K562 (cell line): ENCODE data around the gene ZNF699. TPM values are rescaled to one million over a fixed set of nuclear protein-coding genes. Genes with fewer than 3 reads are reported as not detected.

Source experiments
- ATAC-seq: fragments of 200-7000 bp; cut with Tn5 transposase; 3 replicates; pipeline ENCODE4 v1.9.1; 2020; ENCODE audit warnings: moderate library complexity
- BruUV-seq: library from RNA; stranded (reverse); fragments of 400-500 nt; replicated peaks from 2 replicates; lab custom pipeline; 2021; lab: Mats Ljungman, UMichigan
- CTCF ChIA-PET: fragments of 300-600 bp; formaldehyde crosslinking; extraction: SDS; loops from one replicate; lab custom pipeline; 2021; ENCODE audit warnings: low intra/inter-chr PET ratio; lab: Yijun Ruan, JAX
- POLR2A ChIA-PET: fragments of 300-600, 350-650 bp; sonication (Branson Sonifier 250); formaldehyde crosslinking; extraction: SDS; loops from one replicate; lab custom pipeline; 2021; ENCODE audit warnings: antibody characterized with exemption, inconsistent platforms; lab: Yijun Ruan, JAX
- DNase-seq, 4 experiments: peaks; one replicate each; pipeline versions ENCODE4 v3.0.0 to v3.0.0-alpha.2; 2011 to 2018; ENCODE audit warnings: low spot score in 3 of 4, mixed read lengths in 3 of 4; ENCODE audit errors: extremely low read depth in 1 of 4
- FAIRE-seq: peaks from 2 replicates; lab custom pipeline; 2011; peaks lifted over from hg19 to GRCh38; lab: Jason Lieb, UNC
- H2AFZ ChIP-seq: 2 replicates; pipeline ENCODE4 v1.6.0; 2011; ENCODE audit warnings: low read depth, low read length, control low read depth, inconsistent platforms
- H3K27ac ChIP-seq: fragments of 200-600 bp; 3 replicates; pipeline ENCODE4 v1.8.0; 2011; ENCODE audit warnings: low read depth, mild to moderate bottlenecking, control low read depth, inconsistent platforms, low read length, moderate library complexity, mixed read lengths; ENCODE audit errors: extremely low read depth
- H3K27me3 ChIP-seq, 2 experiments: fragments of 300-600 bp in 1 of 2; 2 replicates in 1 of 2; 3 replicates in 1 of 2; pipeline versions ENCODE4 v1.6.0 to v1.8.0; 2011; ENCODE audit warnings: inconsistent platforms in 2 of 2, low read length in 2 of 2, mild to moderate bottlenecking in 1 of 2, mixed read lengths in 1 of 2, moderate library complexity in 1 of 2; ENCODE audit not compliant: control insufficient read depth in 2 of 2, insufficient read depth in 2 of 2
- H3K36me3 ChIP-seq: fragments of 300-600 bp; 3 replicates; pipeline ENCODE4 v1.8.0; 2011; ENCODE audit warnings: mild to moderate bottlenecking, low read length, inconsistent platforms; ENCODE audit not compliant: control insufficient read depth, insufficient read depth
- H3K4me1 ChIP-seq, 2 experiments: fragments of 200-600 bp in 1 of 2; replicated peaks in 1 of 2; 2 replicates in 1 of 2; 3 replicates in 1 of 2; pipeline versions ENCODE4 v1.5.1 to v1.8.0; 2011; ENCODE audit warnings: inconsistent platforms in 2 of 2, low read length in 2 of 2, mild to moderate bottlenecking in 1 of 2, mixed read lengths in 1 of 2, moderate library complexity in 1 of 2; ENCODE audit not compliant: control insufficient read depth in 2 of 2, insufficient read depth in 2 of 2
- H3K4me2 ChIP-seq: 2 replicates; pipeline ENCODE4 v1.6.1; 2011; ENCODE audit warnings: low read length, control low read depth, inconsistent platforms, mixed read lengths; ENCODE audit not compliant: insufficient read depth
- H3K4me3 ChIP-seq: fragments of 200-600 bp; sonication (generic), shearing (Covaris generic); 2 replicates; pipeline ENCODE4 v1.5.1; 2016; ENCODE audit warnings: control low read depth, inconsistent platforms
- H3K79me2 ChIP-seq: fragments of 200-600 bp; 3 replicates; pipeline ENCODE4 v1.8.0; 2011; ENCODE audit warnings: low read length, inconsistent platforms; ENCODE audit not compliant: control insufficient read depth, insufficient read depth
- H3K9ac ChIP-seq, 2 experiments: 2 replicates each; pipeline versions ENCODE4 v1.6.0 to v1.6.1; 2011; ENCODE audit warnings: low read depth in 2 of 2, low read length in 2 of 2, control low read depth in 1 of 2, inconsistent platforms in 1 of 2, mild to moderate bottlenecking in 1 of 2, mixed read lengths in 1 of 2; ENCODE audit not compliant: insufficient read depth in 1 of 2
- H3K9me1 ChIP-seq: one replicate; pipeline ENCODE4 v1.6.0; 2011; ENCODE audit warnings: inconsistent platforms, mild to moderate bottlenecking, low read length, moderate library complexity; ENCODE audit not compliant: control insufficient read depth, insufficient read depth
- H3K9me3 ChIP-seq: replicated peaks from 2 replicates; pipeline ENCODE4 v1.5.1; 2011; ENCODE audit warnings: low read depth, low read length, inconsistent platforms; ENCODE audit not compliant: control insufficient read depth, insufficient read depth
- H4K20me1 ChIP-seq: replicated peaks from 2 replicates; pipeline ENCODE4 v1.6.1; 2011; ENCODE audit warnings: low read length, inconsistent platforms, mixed read lengths; ENCODE audit not compliant: control insufficient read depth, insufficient read depth
- BACH1 ChIP-seq: fragments of 200-800 bp; sonication (Bioruptor generic); IDR thresholded peaks from 2 replicates; pipeline ENCODE4 v1.6.1; 2016; ENCODE audit warnings: missing genetic modification characterization, missing compliant biosample characterization
- CBX1 ChIP-seq: sonication (generic); IDR thresholded peaks from 2 replicates; pipeline ENCODE4 v1.6.1; 2016; ENCODE audit warnings: antibody characterized with exemption, low read depth, mild to moderate bottlenecking
- CBX2 ChIP-seq: fragments of 200-600 bp; sonication (generic); IDR thresholded peaks from one replicate; pipeline ENCODE4 v1.6.1; 2012; ENCODE audit warnings: mild to moderate bottlenecking, low read length, inconsistent platforms; ENCODE audit not compliant: insufficient read depth, poor library complexity, severe bottlenecking
- CBX5 ChIP-seq: IDR thresholded peaks from 2 replicates; pipeline ENCODE4 v1.6.1; 2014; ENCODE audit warnings: low read depth, borderline replicate concordance
- CGGBP1 ChIP-seq: fragments of 250-450 bp; sonication (Bioruptor Pico); IDR thresholded peaks from 2 replicates; pipeline ENCODE4 v1.9.0; 2021; ENCODE audit warnings: mild to moderate bottlenecking
- HIVEP1 ChIP-seq: fragments of 250-450 bp; sonication (Bioruptor Pico); IDR thresholded peaks from 2 replicates; pipeline ENCODE4 v1.4.0; 2020; ENCODE audit warnings: mild to moderate bottlenecking
- NRF1 ChIP-seq, 2 experiments: fragments of 450-650 bp; IDR thresholded peaks in 1 of 2; conservative IDR thresholded peaks in 1 of 2; 2 replicates each; pipeline ENCODE4 v1.6.1; 2014; ENCODE audit warnings: mild to moderate bottlenecking in 2 of 2
- TRIM24 ChIP-seq, 2 experiments: fragments of 450-650 bp; IDR thresholded peaks; 2 replicates each; pipeline ENCODE4 v1.6.1; 2016
- ZC3H4 ChIP-seq: sonication (generic); formaldehyde crosslinking; IDR thresholded peaks from 2 replicates; pipeline ENCODE4 v1.9.0; 2021; ENCODE audit warnings: missing genetic modification reagents, borderline replicate concordance
- ZNF507 ChIP-seq: conservative IDR thresholded peaks from 2 replicates; pipeline ENCODE4 v1.6.1; 2017; ENCODE audit warnings: missing genetic modification characterization, missing compliant biosample characterization
- in situ Hi-C: fragments of 300-500 bp; cut with MboI; formaldehyde crosslinking; loops from 4 replicates; pipeline ENCODE4 v1.15.0; 2018; ENCODE audit warnings: inconsistent platforms, mixed read lengths
- intact Hi-C: fragments of 100-400 bp; cut with micrococcal nuclease; formaldehyde crosslinking; loops from 2 replicates; pipeline ENCODE4 v1.14.2; 2022
- polyA plus RNA-seq, 8 experiments: library from polyadenylated mRNA; depleted of rRNA in 4 of 8; stranded (reverse) in 5 of 8; unstranded in 3 of 8; fragments of >200 nt; fragmentation: Nextera tagmentation in 2 of 8; fragmentation: Illumina TruSeq in 1 of 8; extraction: Ambion mirVana in 2 of 8; extraction: Trizol in 1 of 8; gene quantifications; 2 replicates each; pipeline versions ENCODE4 v1.2.1 to v1.2.3, GENCODE V29; 2011 to 2014; ENCODE audit warnings: inconsistent platforms in 1 of 8, missing spikeins in 1 of 8
- total RNA-seq, 7 experiments: library from RNA; depleted of rRNA in 6 of 7; stranded (reverse); fragments of >200 nt in 6 of 7; fragmentation: Illumina TruSeq in 2 of 7; extraction: Trizol in 2 of 7; gene quantifications; 2 replicates each; pipeline versions ENCODE4 v1.2.1 to v1.2.3, GENCODE V29; 2011 to 2021; ENCODE audit warnings: low replicate concordance in 1 of 7
- TF ChIP-seq, protein P1 (sequence below): fragments of 450-650 bp; IDR thresholded peaks from 2 replicates; pipeline ENCODE4 v1.6.1; 2016; ENCODE audit warnings: borderline replicate concordance
- TF ChIP-seq, protein P2 (sequence below): fragments of 450-650 bp; IDR thresholded peaks from 2 replicates; pipeline ENCODE4 v1.6.1; 2018; ENCODE audit warnings: mild to moderate bottlenecking, low read depth; ENCODE audit not compliant: partially characterized antibody

The ZNF699 gene
- total and polyA plus RNA-seq, 9 of the 15 experiments (the other 6 are each of a cell fraction or from before 2014, with no cell fraction given) = 0.08 to 4.1 (median 3.1) TPM

DNA sequence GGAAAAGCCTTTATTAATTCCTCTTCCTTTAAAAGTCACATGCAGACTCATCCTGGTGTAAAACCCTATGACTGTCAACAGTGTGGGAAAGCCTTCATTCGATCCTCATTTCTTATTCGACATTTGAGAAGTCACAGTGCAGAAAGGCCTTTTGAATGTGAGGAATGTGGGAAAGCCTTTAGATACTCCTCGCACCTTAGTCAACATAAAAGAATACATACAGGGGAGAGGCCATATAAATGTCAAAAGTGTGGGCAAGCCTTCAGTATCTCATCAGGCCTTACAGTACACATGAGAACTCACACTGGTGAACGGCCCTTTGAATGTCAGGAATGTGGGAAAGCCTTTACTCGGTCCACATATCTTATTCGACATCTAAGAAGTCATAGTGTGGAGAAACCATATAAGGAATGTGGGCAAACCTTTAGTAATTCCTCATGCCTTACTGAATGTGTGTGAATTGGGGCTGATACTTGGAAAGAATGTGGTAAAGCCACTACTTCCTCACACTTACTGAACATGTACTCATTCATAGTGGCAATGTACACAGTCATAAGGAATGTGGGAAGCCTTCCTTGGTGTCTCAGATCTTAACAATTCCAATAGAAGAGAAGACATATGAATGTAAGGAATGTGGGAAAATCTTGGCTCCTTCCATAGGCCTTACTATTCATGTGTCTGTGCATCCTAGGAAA lies 33.1 kb upstream of the ZNF699 start (continued):
- TF ChIP-seq CBX1 (no peak), TRIM24 (IDR thresholded peaks at IDR 0.05) (peak in 1 of 2 experiments; percentile 38; a peak in 2 of 4 replicates)
- TF ChIP-seq, all 486 proteins: peak for 8

GRCh38 chr19:9329999-9330398 lies 20.4 kb upstream of the ZNF699 start:
- Histone ChIP-seq H3K36me3 (no peaks in the 10 kb centered on the region; the same call in 2 of the 3 replicates), H3K4me3 (no peak overlapping the region), H3K79me2 (peaks cover 2% of the 10 kb centered on the region; the same call in 1 of the 3 replicates), H2AFZ (no peak overlapping the region), H3K9me3 (0 out of 2 replicates have a peak, but pooled peaks cover 1% of the 10 kb centered on the region), H3K27me3 (no peaks in the 10 kb centered on the region), H3K27ac (no peak overlapping the region), H3K9ac (no peak overlapping the region), H3K9me1 (no peaks in the 10 kb centered on the region), H3K4me1 (no peaks in the 10 kb centered on the region), H4K20me1 (no peaks in the 10 kb centered on the region), H3K4me2 (no peak overlapping the region)
- DNase-seq (no peak), FAIRE-seq (no peak), ATAC-seq (no peak)
- intact Hi-C loops = no loop called here
- in situ Hi-C loops = no loop called here
- TF ChIP-seq, protein P1, sequence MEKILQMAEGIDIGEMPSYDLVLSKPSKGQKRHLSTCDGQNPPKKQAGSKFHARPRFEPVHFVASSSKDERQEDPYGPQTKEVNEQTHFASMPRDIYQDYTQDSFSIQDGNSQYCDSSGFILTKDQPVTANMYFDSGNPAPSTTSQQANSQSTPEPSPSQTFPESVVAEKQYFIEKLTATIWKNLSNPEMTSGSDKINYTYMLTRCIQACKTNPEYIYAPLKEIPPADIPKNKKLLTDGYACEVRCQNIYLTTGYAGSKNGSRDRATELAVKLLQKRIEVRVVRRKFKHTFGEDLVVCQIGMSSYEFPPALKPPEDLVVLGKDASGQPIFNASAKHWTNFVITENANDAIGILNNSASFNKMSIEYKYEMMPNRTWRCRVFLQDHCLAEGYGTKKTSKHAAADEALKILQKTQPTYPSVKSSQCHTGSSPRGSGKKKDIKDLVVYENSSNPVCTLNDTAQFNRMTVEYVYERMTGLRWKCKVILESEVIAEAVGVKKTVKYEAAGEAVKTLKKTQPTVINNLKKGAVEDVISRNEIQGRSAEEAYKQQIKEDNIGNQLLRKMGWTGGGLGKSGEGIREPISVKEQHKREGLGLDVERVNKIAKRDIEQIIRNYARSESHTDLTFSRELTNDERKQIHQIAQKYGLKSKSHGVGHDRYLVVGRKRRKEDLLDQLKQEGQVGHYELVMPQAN = no peak
- TF ChIP-seq CGGBP1 (CRISPR knock-in tag) (no peak), CBX5 (0 out of 2 replicates have a peak, but pooled peaks have one; percentile 33), CBX2 (no peak), ZC3H4 (no peak), BACH1 (no peak), HIVEP1 (CRISPR knock-in tag) (no peak), ZNF507 (tag) (peak; percentile 42), NRF1 (conservative IDR thresholded peaks at IDR 0.05 in 1 of 2, IDR thresholded peaks at IDR 0.05 in 1 of 2) (no peak)
- TF ChIP-seq, protein P2, sequence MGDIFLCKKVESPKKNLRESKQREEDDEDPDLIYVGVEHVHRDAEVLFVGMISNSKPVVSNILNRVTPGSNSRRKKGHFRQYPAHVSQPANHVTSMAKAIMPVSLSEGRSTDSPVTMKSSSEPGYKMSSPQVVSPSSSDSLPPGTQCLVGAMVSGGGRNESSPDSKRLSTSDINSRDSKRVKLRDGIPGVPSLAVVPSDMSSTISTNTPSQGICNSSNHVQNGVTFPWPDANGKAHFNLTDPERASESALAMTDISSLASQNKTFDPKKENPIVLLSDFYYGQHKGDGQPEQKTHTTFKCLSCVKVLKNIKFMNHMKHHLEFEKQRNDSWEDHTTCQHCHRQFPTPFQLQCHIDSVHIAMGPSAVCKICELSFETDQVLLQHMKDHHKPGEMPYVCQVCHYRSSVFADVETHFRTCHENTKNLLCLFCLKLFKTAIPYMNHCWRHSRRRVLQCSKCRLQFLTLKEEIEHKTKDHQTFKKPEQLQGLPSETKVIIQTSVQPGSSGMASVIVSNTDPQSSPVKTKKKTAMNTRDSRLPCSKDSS = peak; percentile 22
- CTCF ChIA-PET = no interaction called here
- POLR2A ChIA-PET = no interaction called here
- BruUV-seq = no TSS peak
